ENCODE measurements around the gene ZFYVE21. TPM values are rescaled to one million over a fixed set of nuclear protein-coding genes. Genes with fewer than 3 reads are reported as not detected.

The ZFYVE21 gene
- total RNA-seq, 1 experiment from 2014 or later, result 59.7 TPM

- TF ChIP-seq SOX15 (CRISPR knock-in tag; IDR thresholded peaks at IDR 0.05) (no peak), NFATC4 (CRISPR knock-in tag; IDR thresholded peaks at IDR 0.05) (no peak), NR2C2 (CRISPR knock-in tag; IDR thresholded peaks at IDR 0.05) (no peak), ZNF121 (CRISPR knock-in tag; IDR thresholded peaks at IDR 0.05) (no peak), ZNF317 (CRISPR knock-in tag; IDR thresholded peaks at IDR 0.05; ENCODE audit: borderline replicate concordance, low read depth) (no peak), HMGXB4 (CRISPR knock-in tag; IDR thresholded peaks at IDR 0.05) (no peak), PREB (CRISPR knock-in tag; IDR thresholded peaks at IDR 0.05; ENCODE audit: borderline replicate concordance) (no peak), JUN (CRISPR knock-in tag; IDR thresholded peaks at IDR 0.05) (no peak), ELF4 (CRISPR knock-in tag; IDR thresholded peaks at IDR 0.05; ENCODE audit: low read depth) (no peak), CDX4 (CRISPR knock-in tag; IDR thresholded peaks at IDR 0.05; ENCODE audit: borderline replicate concordance) (no peak)
- no peak for DNase-seq (ENCODE audit: low spot score)
- Mint-ChIP-seq H3K27ac (no peak overlapping the region), H3K4me1 (peaks cover 13% of the 10 kb centered on the region), H3K9me3 (no peaks in the 10 kb centered on the region), H3K4me3 (no peak overlapping the region), H3K36me3 (peaks cover 7% of the 10 kb centered on the region; the same call in 1 of the 2 replicates), H3K27me3 (ENCODE audit: low read depth) (no peaks in the 10 kb centered on the region)
- POLR2A ChIA-PET, result interaction anchor here (0.5 to 0.6 kb wide), 2 partner anchors 35 to 123 kb away, joined by 3 read pairs; no protein-coding TSS in a partner anchor
- CTCF ChIA-PET, result interaction anchor here (0.5 to 1.5 kb wide), 9 partner anchors 8 to 1132 kb away, joined by 3 to 8 read pairs (median 3); no protein-coding TSS in a partner anchor
- ATAC-seq, result peak; percentile 33
Observed at GRCh38 chr14:103694572-103695026, 21.0 kb upstream of the ZFYVE21 start.

GRCh38 chr14:103695296-103696069, 20.1 kb upstream of the ZFYVE21 start:
- TF ChIP-seq CTCF (IDR thresholded peaks at IDR 0.05) (no peak), ZBTB43 (CRISPR knock-in tag; IDR thresholded peaks at IDR 0.05) (no peak), MYBL2 (CRISPR knock-in tag; IDR thresholded peaks at IDR 0.05) (no peak), ZNF425 (CRISPR knock-in tag; conservative IDR thresholded peaks at IDR 0.05) (no peak), NFATC4 (CRISPR knock-in tag; IDR thresholded peaks at IDR 0.05) (no peak), ZNF121 (CRISPR knock-in tag; IDR thresholded peaks at IDR 0.05) (no peak), CDX4 (CRISPR knock-in tag; IDR thresholded peaks at IDR 0.05; ENCODE audit: borderline replicate concordance) (no peak), FOXK1 (CRISPR knock-in tag; IDR thresholded peaks at IDR 0.05) (no peak), ATF1 (CRISPR knock-in tag; IDR thresholded peaks at IDR 0.05) (no peak)
- POLR2A ChIA-PET, result interaction anchor here (0.6 kb wide), 1 partner anchor 124 kb away, joined by 3 read pairs; no protein-coding TSS in a partner anchor
- Mint-ChIP-seq H3K9me3 (no peaks in the 10 kb centered on the region), H3K4me1 (peaks cover 13% of the 10 kb centered on the region), H3K27me3 (ENCODE audit: low read depth) (no peaks in the 10 kb centered on the region), H3K4me3 (no peak overlapping the region), H3K27ac (peak overlapping the region; percentile 87; the same call in 1 of the 2 replicates), H3K36me3 (peaks cover 7% of the 10 kb centered on the region; the same call in 1 of the 2 replicates)
- CTCF ChIA-PET, result interaction anchor here (0.5 to 1.0 kb wide), 2 partner anchors 40 to 315 kb away, joined by 3 read pairs; no protein-coding TSS in a partner anchor
- DNase-seq (ENCODE audit: low spot score) (no peak), ATAC-seq (no peak)
